ENCODE results near the gene GALNT8.

GALNT8 gene

GRCh38 chr12:4809449-4810218 is 89.4 kb downstream of the GALNT8 start:
- DNase-seq (ENCODE audit: low spot score), result peak; percentile 47
- in situ Hi-C loops (cut with MboI; ENCODE audit: low sequenced_read_pairs, unreplicated experiment), result no loop called here
- TF ChIP-seq CTCF (IDR thresholded peaks at IDR 0.05; ENCODE audit: borderline replicate concordance, control extremely low read depth, extremely low read depth, insufficient read depth, missing control alignments), result no peak

- no peak for TF ChIP-seq CTCF (IDR thresholded peaks at IDR 0.05; ENCODE audit: borderline replicate concordance, control extremely low read depth, extremely low read depth, insufficient read depth, missing control alignments)
- in situ Hi-C loops (cut with MboI; ENCODE audit: low sequenced_read_pairs, unreplicated experiment), result no loop called here
- no peak for DNase-seq (ENCODE audit: low spot score)
These were observed 90.0 kb downstream of the GALNT8 start for GRCh38 chr12:4810219-4810671.

- in situ Hi-C loops (cut with MboI; ENCODE audit: low sequenced_read_pairs, unreplicated experiment), result no loop called here
- no peak for TF ChIP-seq CTCF (IDR thresholded peaks at IDR 0.05; ENCODE audit: borderline replicate concordance, control extremely low read depth, extremely low read depth, insufficient read depth, missing control alignments)
- DNase-seq (ENCODE audit: low spot score), result no peak
These were observed 92.6 kb downstream of the GALNT8 start for GRCh38 chr12:4812624-4813327.

- DNase-seq (ENCODE audit: low spot score), result no peak
- in situ Hi-C loops (cut with MboI; ENCODE audit: low sequenced_read_pairs, unreplicated experiment), result no loop called here
- no peak for TF ChIP-seq CTCF (IDR thresholded peaks at IDR 0.05; ENCODE audit: borderline replicate concordance, control extremely low read depth, extremely low read depth, insufficient read depth, missing control alignments)
These were observed 93.5 kb downstream of the GALNT8 start for GRCh38 chr12:4813741-4814140.

DNA sequence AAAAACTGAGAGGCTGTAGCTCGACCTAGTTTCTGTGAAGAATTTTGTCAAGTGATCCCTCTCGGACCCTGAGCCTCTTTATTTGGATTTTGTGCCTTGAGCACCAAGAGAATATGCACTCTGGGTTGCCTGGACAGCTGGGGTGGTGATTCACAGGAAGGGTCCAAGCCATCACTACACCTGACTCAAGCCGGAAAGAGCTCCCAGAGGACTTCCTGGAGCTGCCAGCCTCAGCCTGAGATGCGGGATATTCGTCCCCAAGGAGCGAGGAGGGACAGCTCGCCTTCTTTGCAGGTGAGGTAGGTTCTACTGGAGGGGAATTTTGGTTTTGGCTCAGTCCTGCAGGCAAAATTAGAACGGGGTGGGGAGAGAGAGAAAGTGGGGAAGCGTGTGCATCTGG is 94.3 kb downstream of the GALNT8 start:
- TF ChIP-seq CTCF (IDR thresholded peaks at IDR 0.05; ENCODE audit: borderline replicate concordance, control extremely low read depth, extremely low read depth, insufficient read depth, missing control alignments), result no peak
- DNase-seq (ENCODE audit: low spot score), result no peak
- in situ Hi-C loops (cut with MboI; ENCODE audit: low sequenced_read_pairs, unreplicated experiment), result no loop called here

DNA sequence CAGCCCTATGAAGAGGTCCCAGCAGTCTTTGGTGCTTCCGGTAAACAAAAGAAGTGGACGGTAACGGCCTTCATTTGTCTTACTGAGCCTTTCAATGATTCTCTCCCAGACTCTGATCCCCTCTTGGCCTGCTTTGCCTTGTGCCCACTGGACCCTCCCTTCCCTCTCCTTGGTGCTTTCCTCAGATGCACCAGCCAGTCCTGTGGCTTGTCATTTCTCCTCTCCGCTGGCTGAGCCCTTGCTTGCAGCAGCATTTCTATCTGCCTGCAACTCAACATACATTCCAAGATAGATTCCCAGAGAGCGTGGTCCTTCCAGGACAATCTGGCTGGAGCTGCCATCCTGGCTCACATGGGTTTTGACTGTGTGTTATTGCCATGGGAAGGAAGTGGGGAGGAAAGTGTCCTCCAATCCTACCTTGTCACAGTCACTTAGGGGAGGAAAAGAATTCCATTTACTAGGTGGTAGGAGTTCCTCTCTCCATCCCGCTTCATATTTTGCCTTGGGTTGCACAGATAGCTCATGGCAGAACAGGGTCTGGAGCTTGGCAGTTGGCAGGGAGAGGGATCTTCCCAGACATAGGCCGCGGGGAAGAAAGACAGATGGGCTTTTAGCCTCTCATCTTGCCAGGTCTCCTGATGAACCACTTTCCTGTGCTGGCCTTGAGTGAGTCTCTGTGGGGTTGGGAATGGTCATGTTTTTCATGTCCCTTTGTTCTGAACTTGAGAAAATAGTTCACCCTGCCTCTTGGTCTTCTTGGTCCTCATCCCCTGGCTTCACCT is 96.7 kb downstream of the GALNT8 start:
- no peak for TF ChIP-seq CTCF (IDR thresholded peaks at IDR 0.05; ENCODE audit: borderline replicate concordance, control extremely low read depth, extremely low read depth, insufficient read depth, missing control alignments)
- in situ Hi-C loops (cut with MboI; ENCODE audit: low sequenced_read_pairs, unreplicated experiment), result no loop called here
- DNase-seq (ENCODE audit: low spot score), result no peak
